Vein endothelial cell (primary cell): Measurements from ENCODE around the gene OGFOD1. TPM values are rescaled to one million over a fixed set of nuclear protein-coding genes. Genes with fewer than 3 reads are reported as not detected.

ENCODE experiments used
- total RNA-seq: library from RNA; depleted of rRNA; stranded (reverse); fragments of >200 nt; gene quantifications from 2 replicates; pipeline ENCODE4 v1.2.3, GENCODE V29; 2012

Gene OGFOD1
- total RNA-seq = 63.7 and 103 TPM in 2 replicates

GRCh38 chr16:56450986-56451752 lies at the start of gene OGFOD1, which contains the start of gene NUDT21:
TSS of gene OGFOD1 (plus strand) at chr16:56451554. CDS start at chr16:56451613, 59 bp downstream.
TSS of gene NUDT21 (minus strand) at chr16:56451332. CDS start at chr16:56451202, 130 bp downstream.

GRCh38 chr16:56425439-56425832 lies 25.9 kb upstream of the OGFOD1 start, which contains the start of gene AMFR:
TSS of gene AMFR (minus strand) at chr16:56425545. CDS start at chr16:56425327, 218 bp downstream.

GRCh38 chr16:56519459-56520250 lies 68.3 kb downstream of the OGFOD1 start, which contains the start of gene BBS2:
TSS of gene BBS2 (minus strand) at chr16:56520024. CDS start at chr16:56519862, 162 bp downstream.

Other genes with a start within 250 kb of the OGFOD1 start
- 178 and 229 TPM in 2 replicates for gene AMFR, start 26.0 kb upstream of the OGFOD1 start, total RNA-seq
- gene NUDT21, start 222 bp upstream of the OGFOD1 start, total RNA-seq = 78.7 and 122 TPM in 2 replicates
- 35.3 and 38.2 TPM in 2 replicates for gene BBS2, start 68.5 kb downstream of the OGFOD1 start, total RNA-seq
- gene MT4, start 113.5 kb downstream of the OGFOD1 start, total RNA-seq = not detected in 2 replicates
- gene MT3, start 138.0 kb downstream of the OGFOD1 start, total RNA-seq = not detected in 2 replicates
- 94.5 and 126 TPM in 2 replicates for gene MT2A, start 157.0 kb downstream of the OGFOD1 start, total RNA-seq
- gene MT1E, start 174.2 kb downstream of the OGFOD1 start, total RNA-seq = 95.0 and 97.3 TPM in 2 replicates
- gene MT1M, start 181.1 kb downstream of the OGFOD1 start, total RNA-seq = 0.65 and 2.4 TPM in 2 replicates
- 1.7 and 5.6 TPM in 2 replicates for gene MT1A, start 187.1 kb downstream of the OGFOD1 start, total RNA-seq
- not detected in 2 replicates for gene MT1B, start 200.3 kb downstream of the OGFOD1 start, total RNA-seq
- gene MT1F, start 206.4 kb downstream of the OGFOD1 start, total RNA-seq = 0.33 and 0.38 TPM in 2 replicates
- gene MT1G, start 216.5 kb downstream of the OGFOD1 start, total RNA-seq = 1.2 TPM in 1 of 2 replicates, not detected in the other
- gene MT1H, start 218.3 kb downstream of the OGFOD1 start, total RNA-seq = not detected in 2 replicates
- 32.8 and 33.0 TPM in 2 replicates for gene MT1X, start 230.9 kb downstream of the OGFOD1 start, total RNA-seq